ENCODE data around the gene OR13C5.
"Not testable (repeated sequence)": the region's sequence is repeated elsewhere in the genome, so short reads cannot be mapped to it uniquely, and the experiment has no call there.

OR13C5 gene

DNA sequence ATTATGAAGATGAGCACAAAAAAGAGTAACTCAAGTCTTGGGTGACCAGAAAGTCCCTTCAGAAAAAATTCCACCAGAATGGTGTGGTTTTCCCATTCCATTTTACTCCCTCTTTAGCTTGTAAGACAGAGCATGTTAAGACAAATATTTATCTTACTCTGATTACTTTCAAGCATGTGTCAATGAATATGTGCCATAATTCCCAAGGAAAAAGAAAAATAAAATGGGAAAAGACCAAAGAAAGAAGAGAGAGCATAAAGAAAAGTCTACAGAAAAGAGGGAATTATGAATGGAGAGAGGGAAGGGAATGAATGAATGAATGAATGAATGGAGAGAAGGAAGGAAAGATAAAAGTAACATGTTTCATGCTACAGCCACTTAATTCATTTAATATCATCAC, at the start of gene OR13C5:
TSS of gene OR13C5 (minus strand) at position 101 of the 400 bp plus-strand sequence. CDS start at position 101, 0 bp downstream.
- not testable (repeated sequence) for DNase-seq (ENCODE audit: low read depth in 2 of 2)

- DNase-seq (ENCODE audit: low read depth in 2 of 2): no peak
Measured at GRCh38 chr9:104635456-104635855, 36.2 kb upstream of the OR13C5 start.

- no peak for DNase-seq (ENCODE audit: low read depth in 2 of 2)
Measured at GRCh38 chr9:104633976-104634520, 34.8 kb upstream of the OR13C5 start.

DNA sequence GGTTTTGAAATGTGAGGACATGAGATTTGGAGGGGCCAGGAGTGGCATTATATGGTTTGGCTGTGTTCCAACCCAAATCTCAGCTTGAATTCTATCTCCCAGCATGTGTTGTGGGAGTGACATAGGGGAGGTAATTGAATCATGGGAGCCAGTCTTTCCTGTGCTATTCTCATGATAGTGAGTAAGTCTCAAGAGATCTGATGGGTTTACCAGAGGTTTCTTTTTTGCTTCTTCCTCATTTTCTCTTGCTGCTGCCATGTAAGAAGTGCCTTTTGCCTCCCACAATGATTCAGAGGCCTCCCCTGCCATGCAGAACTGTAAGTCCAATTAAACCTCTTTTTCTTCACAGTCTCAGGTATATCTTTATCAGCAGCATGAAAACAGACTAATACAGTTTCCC, 26.8 kb upstream of the OR13C5 start:
- DNase-seq (ENCODE audit: low read depth in 2 of 2): not testable (repeated sequence)

DNA sequence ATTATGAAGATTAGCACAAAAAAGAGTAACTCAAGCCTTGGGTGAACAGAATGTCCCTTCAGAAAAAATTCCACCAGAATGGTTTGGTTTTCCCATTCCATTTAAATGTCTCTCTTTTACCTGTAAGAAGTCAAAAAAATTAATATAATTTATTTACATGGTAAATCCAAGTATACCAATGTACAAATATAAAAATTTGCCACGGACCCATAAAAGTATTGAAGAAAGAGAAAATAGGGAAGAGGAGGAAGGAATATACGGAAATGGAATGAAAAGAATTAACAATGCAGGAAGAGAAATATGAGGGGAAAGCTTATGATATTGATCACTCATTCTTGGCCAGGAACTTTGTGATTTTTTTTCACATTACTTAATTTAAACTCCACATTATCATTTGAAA, 18.9 kb upstream of the OR13C5 start, which contains the start of gene OR13C9:
TSS of gene OR13C9 (minus strand) at position 101 of the 400 bp plus-strand sequence. CDS start at position 101, 0 bp downstream.
- no peak for DNase-seq (ENCODE audit: low read depth in 2 of 2)

- DNase-seq (ENCODE audit: low read depth in 2 of 2): no peak
Measured at GRCh38 chr9:104617418-104617817, 18.2 kb upstream of the OR13C5 start.

DNA sequence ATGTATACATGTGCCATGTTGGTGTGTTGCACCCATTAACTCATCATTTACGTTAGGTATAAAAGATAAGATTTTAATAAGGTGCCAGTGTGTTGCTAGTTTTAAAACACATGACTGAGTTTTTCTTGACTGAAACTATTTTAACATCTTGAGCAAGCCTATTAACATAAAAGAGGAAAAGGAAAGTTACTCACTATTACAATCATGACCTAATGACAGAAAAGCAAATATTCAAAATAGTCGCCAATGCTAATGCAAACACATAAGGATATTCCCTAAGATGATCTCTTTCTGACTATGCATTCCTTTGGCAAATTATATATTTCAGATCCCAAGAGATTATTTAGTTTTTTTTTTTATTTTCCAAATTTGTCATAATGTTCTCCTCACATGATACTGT, 12.0 kb upstream of the OR13C5 start:
- no peak for DNase-seq (ENCODE audit: low read depth in 2 of 2)

DNA sequence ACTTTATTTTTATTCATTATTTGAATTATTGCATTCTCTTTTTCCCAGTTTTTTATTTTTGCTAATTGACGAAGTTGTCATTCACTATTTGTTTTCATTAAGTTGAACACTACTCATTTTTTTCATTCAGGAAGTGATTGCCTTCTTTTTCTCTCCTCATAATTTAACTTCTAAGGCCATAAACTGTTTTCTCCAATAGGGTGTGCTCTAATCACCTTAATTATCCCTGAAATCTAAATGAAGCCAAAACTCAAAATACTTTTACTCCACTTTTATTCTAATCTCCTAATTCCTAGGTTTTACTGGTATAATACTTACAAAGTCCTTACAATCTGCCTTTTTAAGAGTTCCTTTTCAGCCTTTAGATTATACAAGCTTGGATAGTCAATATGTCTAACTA, 9.1 kb upstream of the OR13C5 start:
- no peak for DNase-seq (ENCODE audit: low read depth in 2 of 2)

DNA sequence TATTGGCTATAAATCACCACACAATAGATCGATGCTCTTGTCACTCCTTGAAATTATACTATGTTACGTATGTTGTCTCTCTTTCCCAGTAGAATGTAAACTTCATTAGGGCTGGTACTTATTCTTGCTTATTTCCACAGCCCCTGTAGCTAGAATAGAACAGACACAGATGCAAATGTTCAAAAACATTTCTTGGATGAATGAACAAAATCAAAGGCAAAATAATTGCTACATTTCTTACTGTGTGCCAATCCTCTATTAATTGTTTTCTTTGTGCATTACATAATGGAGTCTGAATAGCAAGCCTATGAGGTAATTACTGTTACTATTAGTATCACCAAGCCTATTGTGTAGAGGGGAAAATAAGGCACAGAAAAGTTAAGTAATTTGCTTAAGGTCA, 6.9 kb upstream of the OR13C5 start:
- no peak for DNase-seq (ENCODE audit: low read depth in 2 of 2)

GRCh38 chr9:104605527-104605926, 6.3 kb upstream of the OR13C5 start, which contains the start of gene OR13C2:
Gene OR13C2 (minus strand): TSS chr9:104605627. CDS start chr9:104605627, 0 bp downstream.
- not testable (repeated sequence) for DNase-seq (ENCODE audit: low read depth in 2 of 2)

GRCh38 chr9:104604801-104605200, 5.6 kb upstream of the OR13C5 start:
- DNase-seq (ENCODE audit: low read depth in 2 of 2): no peak

DNA sequence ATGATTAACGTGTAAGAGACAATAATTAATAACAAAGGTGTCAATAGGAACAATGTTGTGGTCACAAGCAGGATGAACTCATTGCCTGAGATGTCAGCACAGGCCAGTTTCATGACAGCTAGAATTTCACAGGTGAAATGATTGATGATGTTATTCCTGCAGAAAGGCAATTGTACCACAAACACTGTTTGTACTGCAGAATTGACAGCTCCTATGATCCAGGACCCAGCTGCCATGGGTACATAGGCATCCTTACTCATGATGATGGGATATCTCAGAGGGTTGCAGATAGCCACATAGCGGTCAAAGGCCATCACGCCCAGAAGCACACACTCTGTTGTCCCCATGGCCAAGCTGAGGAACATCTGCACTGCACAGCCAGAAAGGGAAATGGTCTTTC, 464 bp downstream of the OR13C5 start:
- DNase-seq (ENCODE audit: low read depth in 2 of 2): not testable (repeated sequence)

DNA sequence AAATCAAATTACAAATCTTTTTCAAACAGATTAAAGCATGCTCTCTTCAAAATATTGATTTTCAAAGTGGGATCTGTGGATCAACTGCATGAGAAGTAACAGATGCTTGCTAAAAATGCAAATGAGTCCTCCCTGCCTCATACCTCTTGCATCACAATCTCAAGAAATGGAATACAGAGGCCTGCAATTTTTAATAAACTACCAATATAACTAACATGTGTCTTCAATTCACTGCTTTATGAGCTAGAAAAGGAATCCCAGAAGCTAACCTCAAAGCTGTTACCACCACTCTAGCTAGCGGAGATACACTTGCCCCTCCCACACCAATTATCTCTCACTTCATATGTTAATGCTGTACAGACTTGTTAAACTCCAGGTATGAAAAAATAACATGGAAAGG, 9.6 kb downstream of the OR13C5 start:
- DNase-seq (ENCODE audit: low read depth in 2 of 2): no peak

DNA sequence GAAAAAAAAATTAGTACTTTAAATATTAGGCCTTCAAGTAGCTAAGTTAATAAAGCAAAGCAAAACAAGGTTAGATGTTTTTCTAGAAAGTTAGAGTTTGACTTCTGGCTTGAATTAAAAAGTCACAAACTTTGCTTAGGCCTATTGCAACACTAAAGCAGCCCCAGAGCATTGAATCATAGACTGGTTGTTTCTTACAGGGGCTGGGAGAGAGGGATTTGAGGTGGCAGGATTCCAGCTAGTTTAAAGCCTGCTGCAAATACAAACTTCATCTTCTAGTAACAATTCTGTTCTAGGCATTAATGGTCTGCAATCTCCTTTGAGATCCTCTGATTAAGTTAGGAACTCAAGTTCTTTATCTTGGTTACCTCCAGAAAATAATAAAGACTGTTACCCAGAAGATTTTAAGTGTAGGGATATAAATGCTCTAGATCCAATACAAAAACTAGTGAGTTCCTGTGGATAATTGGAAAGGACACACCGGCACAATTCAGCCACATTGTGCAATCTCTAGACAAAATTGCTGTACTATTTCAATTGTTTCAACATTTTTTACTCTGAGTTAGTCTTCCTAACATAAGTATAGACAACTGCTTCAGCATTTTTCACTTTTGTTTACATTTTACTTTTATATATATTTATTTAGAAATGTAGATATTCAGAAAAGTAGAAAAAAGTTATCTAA, 12.6 kb downstream of the OR13C5 start:
- DNase-seq (ENCODE audit: low read depth in 2 of 2): no peak

DNA sequence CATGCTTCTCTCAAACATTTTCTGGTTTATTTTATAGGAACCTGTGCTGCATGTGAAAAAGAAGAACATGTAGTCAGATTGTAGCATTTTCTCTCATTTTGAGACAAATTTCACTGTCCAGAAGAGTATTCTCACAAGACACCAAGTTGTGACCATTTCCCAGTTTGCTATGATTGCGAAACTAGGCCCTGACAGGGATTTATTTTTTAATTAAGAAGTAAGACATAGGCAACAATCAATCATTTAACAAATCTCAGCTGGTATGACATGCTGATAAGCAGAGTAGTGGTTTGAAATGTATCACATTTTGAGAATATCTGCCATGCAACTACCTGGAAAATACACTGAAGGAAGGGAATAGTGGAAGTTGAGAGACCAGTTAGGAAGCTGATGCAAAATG, 18.7 kb downstream of the OR13C5 start:
- DNase-seq (ENCODE audit: low read depth in 2 of 2): no peak

DNA sequence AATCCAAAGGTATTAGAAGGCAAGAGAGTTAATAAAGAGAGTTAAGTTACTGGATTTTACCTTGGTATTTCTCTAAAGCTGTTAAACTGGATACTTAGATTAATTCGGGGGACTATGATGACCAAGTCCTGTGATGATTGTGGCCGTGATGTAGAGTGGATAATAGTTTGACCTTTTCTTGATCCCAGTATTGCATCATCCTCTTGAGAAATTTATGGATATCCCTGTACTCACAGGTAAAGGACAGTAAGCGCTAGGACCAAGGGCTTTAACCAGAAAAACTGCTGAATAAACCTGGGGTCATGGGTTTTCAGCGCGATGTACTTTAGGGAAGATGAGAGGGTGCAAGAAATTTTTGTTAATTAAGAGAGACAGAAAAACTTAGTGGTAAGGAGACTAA, 21.9 kb downstream of the OR13C5 start:
- no peak for DNase-seq (ENCODE audit: low read depth in 2 of 2)

DNA sequence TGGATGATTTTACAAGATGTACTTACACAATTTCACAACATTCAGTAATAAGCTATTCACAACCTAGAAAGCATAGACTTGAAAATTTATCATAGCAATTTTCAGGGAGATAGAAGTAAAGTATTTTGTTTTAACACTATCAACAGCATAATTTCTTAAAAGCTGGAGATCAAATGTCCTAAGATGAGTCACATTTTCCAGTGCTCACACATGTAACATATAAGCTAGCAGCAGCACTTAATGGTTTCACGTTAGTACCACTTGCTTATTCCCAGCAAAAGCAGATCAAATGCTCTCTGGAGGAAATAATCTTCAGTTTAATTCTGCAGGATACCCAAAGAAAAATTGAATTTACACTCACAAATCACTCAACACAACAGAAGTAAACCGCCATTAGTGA, 23.8 kb downstream of the OR13C5 start:
- DNase-seq (ENCODE audit: low read depth in 2 of 2): no peak

- no peak for DNase-seq (ENCODE audit: low read depth in 2 of 2)
Measured at GRCh38 chr9:104572612-104573011, 26.6 kb downstream of the OR13C5 start.

DNA sequence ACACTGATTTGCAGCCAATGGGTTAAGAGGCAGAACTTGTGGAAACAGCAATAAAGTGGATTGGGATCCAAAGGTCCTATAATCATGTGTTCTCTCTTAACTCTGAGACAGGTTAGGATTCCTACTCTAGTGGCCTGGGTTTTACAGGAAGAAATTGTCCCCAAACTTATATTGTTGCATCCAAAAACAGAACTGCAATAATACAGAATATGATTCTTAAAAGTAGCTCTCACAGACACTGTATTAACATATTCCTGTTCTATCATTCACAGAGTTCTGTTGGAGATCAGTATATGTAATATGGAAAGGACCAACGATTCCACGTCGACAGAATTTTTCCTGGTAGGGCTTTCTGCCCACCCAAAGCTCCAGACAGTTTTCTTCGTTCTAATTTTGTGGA, 30.3 kb downstream of the OR13C5 start, which contains the start of gene OR13C8:
TSS of gene OR13C8 (plus strand) at position 301 of the 400 bp plus-strand sequence. CDS start at position 301, 0 bp downstream.
- DNase-seq (ENCODE audit: low read depth in 2 of 2): no peak

- no peak for DNase-seq (ENCODE audit: low read depth in 2 of 2)
Measured at GRCh38 chr9:104564358-104564757, 34.9 kb downstream of the OR13C5 start.

DNA sequence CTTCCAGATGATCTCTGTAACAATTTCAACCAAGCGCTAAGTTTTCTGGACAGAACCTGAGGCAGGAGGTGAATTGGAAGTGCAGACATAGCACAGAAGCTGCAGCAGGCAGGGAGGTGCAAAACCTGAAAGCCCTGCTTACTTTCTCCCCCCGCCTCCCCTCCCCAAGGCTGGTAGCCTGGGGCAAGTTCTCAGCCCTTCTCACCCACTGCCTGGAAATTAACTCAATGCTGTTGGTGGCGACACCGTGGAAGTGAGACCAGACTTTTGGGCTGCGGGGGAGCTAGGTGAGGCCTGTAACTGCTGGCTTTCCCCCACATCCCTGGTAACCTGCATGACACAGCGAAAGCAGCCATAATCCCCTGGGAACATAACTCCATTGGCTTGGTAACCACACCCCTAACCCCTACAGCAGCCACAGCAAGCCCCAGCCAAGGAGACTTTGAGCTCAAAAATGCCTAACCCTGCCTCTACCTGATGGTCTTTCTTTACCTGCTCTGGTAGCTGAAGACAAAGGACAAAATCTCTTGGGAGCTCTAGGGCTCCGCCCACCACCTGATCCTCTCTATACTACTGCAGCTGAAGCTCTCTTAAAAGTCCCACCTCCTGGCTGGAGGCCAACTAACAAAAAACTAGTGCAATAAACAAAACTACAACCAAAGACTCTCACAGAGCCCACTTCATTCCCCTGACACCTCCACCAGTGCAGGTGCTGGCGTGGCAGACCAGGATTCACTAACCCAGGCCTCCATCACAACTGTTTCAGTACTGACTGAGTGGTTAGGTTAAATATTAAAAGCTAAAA, 42.2 kb downstream of the OR13C5 start:
- no peak for DNase-seq (ENCODE audit: low read depth in 2 of 2)

DNA sequence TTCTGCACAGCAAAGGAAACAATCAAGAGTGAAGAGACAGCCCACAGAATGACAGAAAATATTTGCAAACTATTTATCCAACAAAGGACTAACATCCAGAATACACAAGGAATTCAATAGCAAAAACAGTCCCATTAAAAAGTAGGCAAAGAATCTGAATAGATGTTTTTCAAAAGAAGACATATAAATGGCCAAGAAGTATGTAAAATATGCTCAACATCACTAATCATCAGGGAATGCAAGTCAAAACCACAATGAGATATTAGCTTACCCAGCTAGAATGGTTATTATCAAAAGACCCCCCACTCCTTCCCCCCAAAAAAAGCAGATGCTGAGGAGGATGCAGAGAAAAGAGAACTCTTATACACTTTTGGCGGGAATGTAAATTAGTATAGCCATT, 43.7 kb downstream of the OR13C5 start:
- DNase-seq (ENCODE audit: low read depth in 2 of 2): no peak

DNA sequence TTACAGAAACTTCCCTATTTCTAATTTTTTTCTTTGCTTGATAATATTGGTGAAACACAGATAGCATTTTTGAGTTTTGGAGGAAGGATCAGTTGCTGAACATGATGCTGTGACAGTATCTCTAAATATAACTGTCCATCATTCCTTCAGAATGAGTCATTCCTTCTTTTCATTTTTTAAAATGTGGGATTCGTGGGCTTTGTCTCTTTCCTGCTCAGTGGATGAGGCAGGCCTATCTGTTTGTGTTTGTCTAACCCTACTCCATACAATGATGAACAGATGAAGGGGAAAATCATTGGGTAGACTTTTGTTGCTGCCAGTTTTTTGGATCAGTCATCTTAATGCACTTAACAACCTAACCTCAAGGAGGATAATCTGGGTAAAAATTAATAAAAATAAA, 46.0 kb downstream of the OR13C5 start:
- DNase-seq (ENCODE audit: low read depth in 2 of 2): no peak

Measured in activated CD8-positive, alpha-beta memory T cell treated with anti-CD3 and anti-CD28 coated beads for 4 hours (primary cell).